KOPT-K1 (cell line): ENCODE results near the gene MICAL3.

ENCODE experiments used
- H3K27ac ChIP-seq: fragments of 200-600 bp; sonication (generic); 2 replicates; pipeline ENCODE4 v1.5.1; 2016; ENCODE audit warnings: antibody characterized with exemption, mild to moderate bottlenecking, low read depth, low read length; ENCODE audit not compliant: poor library complexity, severe bottlenecking
- H3K36me3 ChIP-seq: fragments of 200-600 bp; sonication (generic); 2 replicates; pipeline ENCODE4 v1.5.1; 2017; ENCODE audit warnings: antibody characterized with exemption, mild to moderate bottlenecking, low read length, moderate library complexity; ENCODE audit not compliant: insufficient read depth
- H3K9me3 ChIP-seq: fragments of 200-600 bp; sonication (generic); 2 replicates; pipeline ENCODE4 v1.5.1; 2017; ENCODE audit warnings: antibody characterized with exemption, low read length, mild to moderate bottlenecking; ENCODE audit not compliant: insufficient read depth, poor library complexity, severe bottlenecking

Gene MICAL3

DNA sequence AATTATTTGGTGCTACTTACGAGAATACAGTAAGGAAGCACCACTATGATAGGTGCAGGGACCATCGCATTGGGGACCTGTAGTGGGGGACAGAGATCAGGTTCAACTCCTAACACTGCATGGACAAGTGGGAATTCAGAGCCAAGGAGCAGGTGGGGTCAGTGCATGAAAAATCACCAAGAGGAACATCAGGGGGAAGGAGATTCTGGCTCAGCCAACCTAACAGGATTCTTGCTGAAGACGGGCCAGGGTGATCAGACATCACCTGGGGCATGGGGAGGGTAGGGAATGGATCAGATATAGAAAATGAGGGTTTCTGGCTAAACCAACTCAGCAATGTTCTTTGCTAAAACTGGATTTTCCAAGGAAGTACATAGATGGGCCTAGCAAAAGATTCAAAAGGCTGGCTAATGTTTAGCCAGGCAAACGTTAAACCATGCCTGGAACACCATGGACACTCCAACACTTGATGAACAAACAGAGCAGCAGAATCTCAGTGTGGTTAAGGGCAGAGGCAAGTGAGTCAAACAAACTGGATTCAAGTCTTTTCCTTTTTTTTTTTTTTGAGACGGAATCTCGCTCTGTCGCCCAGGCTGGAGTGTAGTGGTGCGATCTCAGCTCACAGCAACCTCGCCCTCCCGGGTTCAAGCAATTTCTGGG is 70.0 kb downstream of the MICAL3 start:
- Histone ChIP-seq H3K9me3 (no peaks in the 10 kb centered on the region), H3K27ac (no peak overlapping the region), H3K36me3 (no peaks in the 10 kb centered on the region)

DNA sequence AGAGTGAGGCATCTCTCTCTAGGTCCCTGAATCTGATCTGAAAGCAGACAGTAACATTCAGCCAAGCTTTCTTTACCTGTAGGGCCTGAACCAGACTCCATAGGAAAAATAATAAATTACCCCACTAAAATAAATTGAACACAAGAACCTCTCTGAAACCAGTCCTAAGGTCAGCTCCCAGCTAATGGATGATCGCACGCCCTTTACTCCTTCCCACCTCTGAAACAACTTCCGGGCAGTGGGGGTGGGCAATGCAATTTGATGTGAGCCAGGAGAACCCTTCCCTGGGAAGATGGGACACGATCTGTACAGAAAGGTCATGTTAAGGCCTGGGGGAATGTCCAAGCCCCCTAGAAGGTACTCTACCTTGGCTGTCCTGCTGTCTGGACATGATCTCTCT is 71.2 kb downstream of the MICAL3 start:
- H3K27ac ChIP-seq: no peak overlapping the region
- no peaks in the 10 kb centered on the region for H3K9me3 ChIP-seq

DNA sequence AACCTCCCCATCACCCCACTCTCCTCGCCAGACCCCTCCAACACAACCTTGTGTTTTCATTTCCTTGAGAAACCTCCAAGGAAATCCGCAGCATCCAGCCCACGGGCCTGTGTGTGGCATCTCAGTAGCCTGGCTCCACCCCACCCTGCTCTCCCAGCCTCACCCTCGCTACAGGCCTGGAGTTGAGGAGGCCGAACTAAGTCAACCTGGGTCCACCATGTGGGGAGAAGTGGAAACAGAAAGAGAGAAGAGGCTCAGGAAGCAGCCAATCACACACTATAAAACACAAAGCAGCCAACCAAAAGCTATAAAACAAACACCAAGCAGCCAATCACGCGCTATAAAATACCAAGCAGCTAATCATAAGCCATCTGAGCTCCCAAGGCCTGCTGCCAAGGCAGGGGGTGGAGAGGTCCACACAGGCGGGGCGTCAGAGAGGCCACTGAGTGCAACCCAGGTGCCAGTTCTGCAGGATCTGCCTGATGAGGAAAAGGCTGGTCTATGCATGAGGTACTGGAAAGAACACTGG is 72.0 kb downstream of the MICAL3 start:
- no peak overlapping the region for H3K27ac ChIP-seq
- H3K36me3 ChIP-seq: no peaks in the 10 kb centered on the region
- H3K9me3 ChIP-seq: no peaks in the 10 kb centered on the region

More for the DNA sequence above, 71.2 kb downstream of the MICAL3 start:
- H3K36me3 ChIP-seq: no peaks in the 10 kb centered on the region

DNA sequence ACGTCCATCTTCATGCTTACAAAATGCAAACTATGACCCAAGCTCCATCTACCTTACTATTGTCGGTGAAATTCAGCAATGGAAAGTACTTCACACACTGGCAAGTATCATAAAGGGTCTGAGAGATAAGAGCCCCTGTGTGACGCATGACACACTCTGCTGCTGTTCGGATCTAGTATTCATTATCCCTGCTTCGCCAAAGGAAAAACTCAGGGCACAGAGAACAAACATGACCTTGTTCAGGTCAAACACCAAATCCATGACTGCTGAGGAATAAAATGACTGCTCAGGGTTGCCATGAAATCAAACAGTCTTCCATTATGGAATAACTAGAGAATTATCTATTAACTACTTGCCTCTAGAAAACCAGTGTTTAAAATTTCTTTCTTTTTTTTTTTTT is 73.0 kb downstream of the MICAL3 start:
- H3K36me3 ChIP-seq: no peaks in the 10 kb centered on the region
- no peaks in the 10 kb centered on the region for H3K9me3 ChIP-seq
- no peak overlapping the region for H3K27ac ChIP-seq

DNA sequence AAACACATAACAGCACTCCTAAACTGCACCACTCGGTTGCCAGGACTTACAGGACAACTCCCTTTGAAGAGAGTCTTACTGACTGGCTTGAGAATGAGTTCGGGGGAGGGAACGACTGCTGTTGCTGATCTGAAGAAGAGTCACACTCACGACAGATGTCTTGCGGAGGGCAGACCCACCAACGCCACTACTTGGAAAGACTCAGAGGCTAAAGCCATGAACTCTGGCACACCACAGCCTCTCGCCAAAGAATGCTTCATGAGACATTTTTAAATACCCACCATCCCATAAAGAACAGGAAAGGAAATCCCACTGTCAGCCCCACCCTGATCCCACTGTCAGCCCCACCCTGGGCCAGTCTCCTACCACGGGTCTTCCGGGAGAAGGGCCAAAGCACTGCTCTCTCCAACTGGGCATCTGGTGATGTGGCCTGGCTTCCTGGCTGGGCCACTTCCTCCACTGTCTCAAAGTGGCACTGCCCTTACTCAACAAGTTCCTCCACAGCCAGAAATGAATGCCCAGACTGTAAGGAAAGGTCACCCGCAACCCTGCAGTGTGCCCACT is 73.6 kb downstream of the MICAL3 start:
- Histone ChIP-seq H3K27ac (no peak overlapping the region), H3K36me3 (no peaks in the 10 kb centered on the region), H3K9me3 (no peaks in the 10 kb centered on the region)

DNA sequence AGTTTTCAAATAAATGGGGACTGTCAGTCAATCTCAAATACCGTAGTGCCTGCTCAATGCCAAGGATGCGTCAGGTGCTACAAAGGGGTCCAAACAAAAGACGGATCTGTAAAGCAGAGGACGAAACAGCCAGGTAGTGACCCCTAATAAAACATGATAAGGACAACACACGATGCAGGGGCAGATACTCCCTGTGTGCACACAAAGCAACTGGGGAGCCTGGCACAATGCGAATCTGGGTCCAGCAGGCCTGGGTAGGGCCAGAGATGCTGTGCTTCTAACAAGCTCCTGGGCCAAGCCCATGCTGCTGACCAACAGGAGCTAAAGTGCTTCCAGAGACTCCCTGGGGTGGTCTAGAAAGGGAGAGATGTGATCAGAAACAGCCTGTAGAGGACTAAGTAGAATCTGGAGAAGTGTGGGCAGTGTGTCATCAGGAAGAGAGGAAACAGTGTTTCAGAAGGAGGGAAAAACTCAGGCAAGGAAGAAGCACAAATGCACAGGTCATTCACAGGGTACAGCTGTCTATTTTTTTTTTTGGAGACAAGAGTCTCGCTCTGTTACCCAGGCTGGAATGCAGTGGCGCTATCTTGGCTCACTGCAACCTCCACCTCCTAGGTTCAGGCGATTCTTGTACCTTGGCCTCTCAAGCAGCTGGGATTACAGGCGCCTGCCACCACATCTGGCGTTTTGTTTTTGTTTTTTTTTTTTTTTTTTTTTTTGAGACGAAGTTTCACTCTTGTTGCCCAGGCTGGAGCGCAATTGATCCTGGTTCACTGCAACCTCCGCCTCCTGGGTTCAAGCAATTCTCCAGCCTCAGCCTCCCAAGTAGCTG is 74.5 kb downstream of the MICAL3 start:
- H3K36me3 ChIP-seq: no peaks in the 10 kb centered on the region
- no peaks in the 10 kb centered on the region for H3K9me3 ChIP-seq
- H3K27ac ChIP-seq: no peak overlapping the region

DNA sequence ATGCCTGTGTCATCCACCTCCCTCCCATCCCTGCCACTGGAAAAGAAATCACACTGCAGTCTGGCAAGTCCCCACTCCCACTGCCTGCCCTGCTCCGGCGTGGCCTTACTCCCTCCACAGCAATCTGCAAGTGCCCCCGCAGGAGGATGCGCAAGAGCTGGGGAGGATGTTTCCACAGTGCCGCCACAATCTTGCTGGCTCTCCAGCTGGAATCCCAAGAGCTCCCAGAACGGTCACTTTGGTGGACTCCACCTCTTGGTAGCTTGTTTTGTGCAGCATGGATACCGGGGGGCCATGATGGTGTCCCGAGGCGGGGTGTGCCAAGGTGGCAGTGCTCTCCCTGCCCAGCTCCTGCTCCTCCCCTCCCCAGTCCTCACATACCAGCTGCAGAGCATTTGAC is 76.3 kb downstream of the MICAL3 start:
- no peaks in the 10 kb centered on the region for H3K9me3 ChIP-seq
- no peaks in the 10 kb centered on the region for H3K36me3 ChIP-seq
- H3K27ac ChIP-seq: no peak overlapping the region

DNA sequence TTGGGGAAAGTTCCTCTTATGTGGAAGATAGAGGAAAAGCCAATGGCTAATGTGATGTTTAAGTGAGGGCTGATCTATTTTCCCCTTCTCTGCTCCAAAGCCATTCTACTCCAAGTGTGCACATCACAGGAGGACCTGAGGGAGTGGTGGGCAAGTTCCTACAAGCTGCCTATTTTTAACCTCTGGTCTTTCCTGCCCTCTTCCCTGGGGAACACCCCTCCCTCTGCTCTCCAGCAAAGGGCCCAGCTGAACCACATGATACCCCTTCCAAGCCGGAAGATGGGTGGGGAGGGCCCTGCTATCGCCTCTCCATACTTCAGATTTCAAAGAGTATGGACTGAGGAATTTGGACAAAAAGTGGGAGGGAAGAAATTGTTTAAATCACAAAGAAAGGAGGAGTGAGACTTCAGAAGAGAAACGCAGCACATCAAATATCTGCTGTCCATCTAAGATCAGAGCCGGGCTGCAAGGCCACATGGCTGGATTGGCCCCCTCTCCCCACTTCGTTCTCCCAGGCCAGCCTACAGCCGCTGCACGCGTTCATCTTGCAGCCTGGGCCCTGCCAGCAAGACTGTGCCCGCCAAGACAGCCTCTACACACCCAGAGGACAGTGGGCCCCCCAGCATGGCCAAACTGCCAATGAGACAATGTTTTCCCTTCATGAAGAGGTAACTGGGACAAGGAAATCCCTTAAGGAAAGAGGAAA is 77.5 kb downstream of the MICAL3 start:
- no peak overlapping the region for H3K27ac ChIP-seq
- no peaks in the 10 kb centered on the region for H3K36me3 ChIP-seq
- no peaks in the 10 kb centered on the region for H3K9me3 ChIP-seq

DNA sequence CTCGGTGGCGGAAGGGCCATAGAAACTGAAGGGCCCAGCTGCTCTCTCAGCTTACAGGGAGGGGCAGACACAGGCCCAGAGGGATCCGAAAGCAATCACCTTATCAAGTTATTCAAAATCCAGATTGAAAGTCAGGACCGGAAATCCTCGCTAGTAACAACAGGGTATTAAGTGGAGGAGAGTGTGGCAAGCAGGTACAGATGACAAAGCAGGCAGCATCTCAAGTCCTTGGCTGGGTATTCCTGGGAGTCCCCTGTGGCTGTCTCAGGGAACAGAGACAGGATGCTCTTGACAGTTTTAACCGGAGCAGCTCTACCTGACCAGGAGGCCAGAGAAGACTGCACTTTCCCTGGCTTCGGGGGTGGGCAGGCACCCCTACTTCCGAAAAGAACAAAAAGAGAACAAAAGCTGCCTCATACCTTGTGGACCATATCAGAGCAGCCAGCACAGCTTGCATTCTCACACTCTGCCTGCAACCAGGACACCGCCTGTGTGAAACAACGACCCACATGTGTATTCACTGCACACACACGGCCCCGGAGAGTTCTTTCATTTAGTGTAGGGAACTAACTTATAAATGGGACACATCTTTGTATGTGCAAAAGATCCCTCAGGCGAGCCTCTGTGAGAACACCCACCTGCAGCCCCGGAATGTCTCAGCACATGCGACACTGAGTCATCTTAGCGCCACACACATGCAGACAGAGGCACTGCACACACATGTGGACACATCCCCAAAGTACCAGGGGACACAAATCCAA is 78.3 kb downstream of the MICAL3 start:
- Histone ChIP-seq H3K36me3 (no peaks in the 10 kb centered on the region), H3K27ac (no peak overlapping the region), H3K9me3 (no peaks in the 10 kb centered on the region)

DNA sequence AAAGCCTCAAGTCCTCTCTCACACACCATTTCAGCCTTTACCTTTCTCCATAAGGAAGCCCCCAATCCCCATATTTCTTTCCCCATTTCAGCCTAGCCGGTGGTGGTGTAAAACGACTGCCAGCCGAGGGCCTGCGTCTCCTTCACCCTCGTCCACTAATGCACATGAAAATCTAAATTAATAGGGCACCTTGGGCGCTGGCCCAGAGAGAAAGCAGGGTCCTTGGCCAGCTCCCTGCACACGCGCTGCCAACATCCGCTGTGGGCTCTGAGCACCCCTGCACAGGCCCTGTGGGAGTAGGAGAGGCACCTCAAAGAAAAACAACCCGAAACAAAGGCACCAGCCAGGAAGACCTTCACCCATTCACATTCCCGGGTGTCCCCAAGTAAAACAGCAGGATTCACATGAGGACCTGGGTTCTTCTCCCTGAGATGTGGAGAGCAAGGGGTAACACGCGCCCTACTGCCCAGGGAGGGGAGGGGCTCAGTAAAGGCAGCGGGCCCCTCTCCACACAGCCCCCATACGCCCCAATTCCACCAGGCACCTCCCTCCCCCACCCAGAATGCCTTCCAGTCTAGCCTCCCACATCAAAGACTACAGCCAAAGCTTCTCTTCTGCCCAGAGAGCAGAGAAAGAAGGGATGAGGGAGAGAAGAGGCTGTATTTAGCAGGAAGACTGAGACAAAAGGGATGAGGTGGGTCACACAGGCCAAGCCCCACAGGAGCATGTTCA is 79.0 kb downstream of the MICAL3 start:
- H3K27ac ChIP-seq: no peak overlapping the region
- H3K36me3 ChIP-seq: no peaks in the 10 kb centered on the region

DNA sequence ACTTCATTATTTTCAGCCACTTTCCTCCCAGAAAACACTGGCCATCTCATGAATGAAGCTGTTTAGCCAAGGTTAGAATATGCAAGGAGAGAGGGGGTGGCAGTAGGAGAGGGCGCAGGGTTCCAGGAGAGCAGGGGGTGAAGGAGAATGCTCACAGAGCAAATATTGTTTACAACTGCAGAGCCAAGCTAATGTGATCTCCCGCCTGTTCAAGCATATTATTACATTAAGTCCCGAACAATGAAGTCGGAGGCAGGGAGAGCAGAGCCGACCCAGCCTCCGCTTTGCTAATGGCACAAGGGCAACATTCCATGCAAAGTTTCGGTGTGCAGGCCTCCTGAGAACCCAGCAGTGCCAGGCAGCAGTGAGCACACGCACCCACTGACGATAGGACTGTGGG is 80.1 kb downstream of the MICAL3 start:
- H3K9me3 ChIP-seq: no peaks in the 10 kb centered on the region
- H3K36me3 ChIP-seq: no peaks in the 10 kb centered on the region
- no peak overlapping the region for H3K27ac ChIP-seq

More for the DNA sequence above, 79.0 kb downstream of the MICAL3 start:
- H3K9me3 ChIP-seq: no peaks in the 10 kb centered on the region

DNA sequence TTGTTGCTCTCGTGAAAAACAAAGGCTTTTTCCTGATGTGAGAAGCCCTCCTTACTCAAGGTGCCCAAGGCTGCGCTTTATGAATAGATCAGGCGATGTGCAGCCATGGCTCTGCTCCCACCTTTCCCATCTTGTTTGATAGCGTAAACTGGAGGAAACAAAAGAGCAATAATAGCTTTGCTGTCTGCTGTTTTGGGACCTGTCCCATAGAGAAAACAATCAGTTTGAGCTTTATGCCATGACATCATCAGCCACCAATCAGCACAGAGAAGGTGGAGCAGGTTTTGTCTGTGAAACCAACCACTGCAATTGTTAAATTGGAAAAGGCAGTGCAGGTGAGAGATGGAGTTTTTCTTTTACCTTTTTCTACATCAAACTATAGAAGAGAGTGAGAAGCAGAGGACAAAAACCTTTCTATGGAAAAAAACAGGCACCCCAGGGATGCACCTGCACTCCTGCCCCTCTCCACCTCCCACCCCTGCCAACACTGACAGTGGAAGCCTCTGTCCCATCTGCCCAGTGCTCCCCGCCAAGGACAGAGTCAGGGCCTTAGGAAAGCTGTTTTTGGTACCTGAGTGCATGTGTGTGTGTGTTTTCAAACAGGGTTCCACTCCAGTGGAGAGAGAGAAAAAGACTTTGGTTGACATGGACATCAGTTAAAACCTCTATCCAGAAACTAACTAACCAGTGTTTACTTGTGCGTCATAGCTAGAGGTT is 80.7 kb downstream of the MICAL3 start:
- no peaks in the 10 kb centered on the region for H3K9me3 ChIP-seq
- H3K27ac ChIP-seq: no peak overlapping the region
- H3K36me3 ChIP-seq: no peaks in the 10 kb centered on the region

DNA sequence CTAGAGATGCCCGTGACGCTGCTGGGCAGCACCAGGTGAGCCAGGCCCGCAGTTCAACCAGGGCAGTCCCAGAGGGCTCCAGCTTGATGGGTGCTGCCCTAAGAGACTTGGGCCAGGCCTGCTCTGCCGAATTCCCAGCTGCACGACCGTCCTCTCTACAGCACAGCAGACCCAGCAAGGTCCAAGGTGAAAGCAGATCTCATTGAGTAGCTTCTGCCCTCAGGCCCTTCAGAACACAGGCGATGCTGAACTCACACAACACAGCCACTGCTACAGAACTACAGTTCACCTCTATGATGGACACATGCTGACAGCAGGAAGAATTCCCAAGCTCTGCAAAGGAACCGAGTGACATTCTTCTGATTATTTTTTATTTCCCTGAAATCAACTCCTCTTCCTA is 81.6 kb downstream of the MICAL3 start:
- H3K36me3 ChIP-seq: no peaks in the 10 kb centered on the region
- no peak overlapping the region for H3K27ac ChIP-seq
- H3K9me3 ChIP-seq: no peaks in the 10 kb centered on the region
